GM23338 (cell line): Measurements from ENCODE around the gene STPG1. TPM values are rescaled to one million over a fixed set of nuclear protein-coding genes. Genes with fewer than 3 reads are reported as not detected.

Source experiments
- ATAC-seq: fragments of 200-7000 bp; cut with Tn5 transposase; 3 replicates; pipeline ENCODE4 v1.9.1; 2020
- DNase-seq: peaks from one replicate; pipeline ENCODE4 v3.0.0-alpha.2; 2015; ENCODE audit warnings: low spot score
- H2AFZ ChIP-seq: fragments of 200-600 bp; sonication (generic); 2 replicates; pipeline ENCODE4 v1.8.0; 2016; ENCODE audit warnings: antibody characterized with exemption, mild to moderate bottlenecking, moderate library complexity
- H3F3A ChIP-seq: fragments of 200-600 bp; sonication (generic); replicated peaks from 2 replicates; pipeline ENCODE4 v1.8.0; 2017; ENCODE audit warnings: antibody characterized with exemption, mixed run types, low read depth
- H3K27ac ChIP-seq: fragments of 200-600 bp; sonication (generic); 2 replicates; pipeline ENCODE4 v1.6.1; 2016; ENCODE audit warnings: low read depth
- H3K27me3 ChIP-seq: fragments of 200-600 bp; sonication (generic); 2 replicates; pipeline ENCODE4 v1.8.0; 2016; ENCODE audit warnings: mild to moderate bottlenecking, mixed run types, moderate library complexity; ENCODE audit not compliant: insufficient read depth
- H3K36me3 ChIP-seq: fragments of 200-600 bp; sonication (generic); 2 replicates; pipeline ENCODE4 v1.8.0; 2016; ENCODE audit warnings: mild to moderate bottlenecking; ENCODE audit not compliant: insufficient read depth
- H3K4me1 ChIP-seq: fragments of 200-600 bp; sonication (generic); 2 replicates; pipeline ENCODE4 v1.8.0; 2016; ENCODE audit warnings: mild to moderate bottlenecking, moderate library complexity; ENCODE audit not compliant: insufficient read depth
- H3K4me2 ChIP-seq: fragments of 200-600 bp; sonication (generic); 2 replicates; pipeline ENCODE4 v1.7.1; 2017; ENCODE audit warnings: mixed run types
- H3K4me3 ChIP-seq: fragments of 200-600 bp; sonication (generic); 2 replicates; pipeline ENCODE4 v1.6.1; 2016; ENCODE audit warnings: mixed run types
- H3K79me2 ChIP-seq: fragments of 200-600 bp; sonication (generic); replicated peaks from 2 replicates; pipeline ENCODE4 v1.8.0; 2017; ENCODE audit warnings: mild to moderate bottlenecking; ENCODE audit not compliant: insufficient read depth
- H3K9me2 ChIP-seq: fragments of 200-600 bp; sonication (generic); 2 replicates; pipeline ENCODE4 v1.8.0; 2017; ENCODE audit not compliant: insufficient read depth
- H4K20me1 ChIP-seq: fragments of 200-600 bp; sonication (generic); replicated peaks from 2 replicates; pipeline ENCODE4 v1.8.0; 2017; ENCODE audit warnings: mild to moderate bottlenecking; ENCODE audit not compliant: insufficient read depth
- H3K27ac Mint-ChIP-seq: 2 replicates; pipeline ENCODE4 v1.8.0; 2020; ENCODE audit warnings: inconsistent platforms, mild to moderate bottlenecking, moderate library complexity, mixed read lengths
- H3K27me3 Mint-ChIP-seq: 3 replicates; pipeline ENCODE4 v1.8.0; 2022; ENCODE audit warnings: low read depth, mild to moderate bottlenecking, moderate library complexity, mixed read lengths, inconsistent platforms; ENCODE audit not compliant: insufficient read depth, poor library complexity
- H3K36me3 Mint-ChIP-seq: 3 replicates; pipeline ENCODE4 v1.8.0; 2021; ENCODE audit warnings: low read depth, mild to moderate bottlenecking, inconsistent platforms, moderate library complexity, mixed read lengths
- H3K4me1 Mint-ChIP-seq: 3 replicates; pipeline ENCODE4 v1.8.0; 2020; ENCODE audit warnings: mild to moderate bottlenecking, inconsistent platforms, mixed read lengths
- H3K4me3 Mint-ChIP-seq: 3 replicates; pipeline ENCODE4 v1.8.0; 2021; ENCODE audit warnings: moderate library complexity, mild to moderate bottlenecking, inconsistent platforms, mixed read lengths
- H3K9me3 Mint-ChIP-seq: 3 replicates; pipeline ENCODE4 v1.8.0; 2020; ENCODE audit warnings: moderate library complexity, mild to moderate bottlenecking, inconsistent platforms, mixed read lengths
- CREB1 ChIP-seq: fragments of 250-450 bp; sonication (Bioruptor Pico); IDR thresholded peaks from 2 replicates; pipeline ENCODE4 v1.5.0; 2020; ENCODE audit warnings: low read depth, mild to moderate bottlenecking, moderate library complexity
- CTCF ChIP-seq, 2 experiments: fragments of 200-600 bp in 1 of 2; sonication (generic) in 1 of 2; conservative IDR thresholded peaks; 2 replicates each; pipeline versions ENCODE4 v1.5.1 to v1.6.1; 2016 to 2017; ENCODE audit warnings: antibody characterized with exemption in 2 of 2, low read depth in 2 of 2, mild to moderate bottlenecking in 2 of 2, moderate library complexity in 1 of 2
- ETS1 ChIP-seq: IDR thresholded peaks from 2 replicates; pipeline ENCODE4 v1.6.1; 2016; ENCODE audit warnings: antibody characterized with exemption
- EZH2 ChIP-seq: fragments of 200-600 bp; sonication (generic); IDR thresholded peaks from one replicate; pipeline ENCODE4 v1.8.0; 2017; ENCODE audit warnings: antibody characterized with exemption, mild to moderate bottlenecking, low read depth; ENCODE audit not compliant: unreplicated experiment
- EZH2phosphoT487 ChIP-seq: fragments of 200-600 bp; sonication (generic); IDR thresholded peaks from one replicate; pipeline ENCODE4 v1.8.1; 2018; ENCODE audit warnings: antibody characterized with exemption; ENCODE audit not compliant: unreplicated experiment
- JUNB ChIP-seq: IDR thresholded peaks from one replicate; pipeline ENCODE4 v1.6.1; 2016; ENCODE audit warnings: antibody characterized with exemption; ENCODE audit not compliant: unreplicated experiment
- NANOG ChIP-seq: IDR thresholded peaks from 2 replicates; pipeline ENCODE4 v1.6.1; 2016; ENCODE audit warnings: antibody characterized with exemption, borderline replicate concordance
- POLR2AphosphoS5 ChIP-seq: IDR thresholded peaks from 2 replicates; pipeline ENCODE4 v1.6.1; 2016; ENCODE audit warnings: antibody characterized with exemption, low read depth
- STAT1 ChIP-seq: IDR thresholded peaks from one replicate; pipeline ENCODE4 v1.6.1; 2016; ENCODE audit warnings: antibody characterized with exemption; ENCODE audit not compliant: unreplicated experiment
- ZNF114 ChIP-seq: fragments of 250-450 bp; sonication (Bioruptor Pico); IDR thresholded peaks from 2 replicates; pipeline ENCODE4 v1.5.0; 2020; ENCODE audit warnings: mild to moderate bottlenecking, moderate library complexity
- ZNF331 ChIP-seq: fragments of 250-450 bp; sonication (Bioruptor Pico); IDR thresholded peaks from 2 replicates; pipeline ENCODE4 v1.5.0; 2020; ENCODE audit warnings: low read depth, mild to moderate bottlenecking, moderate library complexity
- polyA plus RNA-seq: library from polyadenylated mRNA; unstranded; fragments of >200 nt; fragmentation: Nextera tagmentation; extraction: Ambion mirVana; gene quantifications from 2 replicates; pipeline ENCODE4 v1.2.1, GENCODE V29; 2016
- total RNA-seq: library from RNA; depleted of rRNA; stranded (reverse); fragments of >200 nt; shearing (Covaris generic); gene quantifications from 2 replicates; pipeline ENCODE4 v1.2.3, GENCODE V29; 2014
- TF ChIP-seq, protein P1 (sequence below): fragments of 250-450 bp; sonication (Bioruptor Pico); IDR thresholded peaks from 2 replicates; pipeline ENCODE4 v1.5.0; 2020; ENCODE audit warnings: mild to moderate bottlenecking, moderate library complexity
- TF ChIP-seq, protein P2 (sequence below): IDR thresholded peaks from one replicate; pipeline ENCODE4 v1.6.1; 2018; ENCODE audit warnings: antibody characterized with exemption; ENCODE audit not compliant: unreplicated experiment

Gene STPG1
- total and polyA plus RNA-seq, 2 experiments from 2014 or later = 8.2 to 11.4 TPM

DNA sequence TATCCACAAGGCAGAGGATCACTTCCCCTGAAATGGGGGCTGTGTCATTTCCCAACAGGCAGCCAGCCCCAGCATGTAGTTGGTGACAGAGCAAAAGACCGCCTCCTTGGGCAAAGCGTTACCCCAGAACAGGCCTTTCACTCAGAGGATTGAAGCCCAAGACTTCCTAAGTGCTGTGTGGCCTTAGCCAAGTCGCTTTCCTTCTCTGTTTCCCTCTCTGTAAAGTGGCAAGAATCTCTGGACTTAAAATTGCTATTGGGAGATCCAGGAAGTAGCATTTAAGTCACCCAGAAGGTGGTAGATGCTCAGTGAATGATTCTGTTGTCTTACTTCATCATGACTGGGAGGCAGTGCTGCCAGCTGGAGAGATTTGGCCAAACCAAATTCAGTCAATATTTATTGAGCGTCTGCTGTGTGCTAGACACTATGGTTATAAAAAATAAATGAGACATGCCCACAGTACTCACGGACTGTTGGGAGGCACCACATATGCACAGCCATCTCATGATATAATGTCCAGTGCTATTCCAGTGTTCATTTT is 37.3 kb upstream of the STPG1 start:
- H3K4me3 ChIP-seq = no peak overlapping the region
- H4K20me1 ChIP-seq = no peaks in the 10 kb centered on the region
- Mint-ChIP-seq H3K9me3 (no peaks in the 10 kb centered on the region), H3K4me1 (no peaks in the 10 kb centered on the region; the same call in 2 of the 3 replicates), H3K27ac (no peak overlapping the region), H3K4me3 (no peak overlapping the region), H3K36me3 (peaks cover 3% of the 10 kb centered on the region; the same call in 1 of the 3 replicates), H3K27me3 (peaks cover under 1% of the 10 kb centered on the region)
- no peaks in the 10 kb centered on the region for H3K79me2 ChIP-seq
- no peak overlapping the region for H2AFZ ChIP-seq
- H3K4me1 ChIP-seq = no peaks in the 10 kb centered on the region
- 0 out of 2 replicates have a peak, but pooled peaks cover 4% of the 10 kb centered on the region for H3K9me2 ChIP-seq
- no peak for ATAC-seq
- no peak overlapping the region for H3K27ac ChIP-seq
- TF ChIP-seq POLR2AphosphoS5 (no peak), ETS1 (no peak), ZNF331 (no peak), EZH2 (no peak), EZH2phosphoT487 (no peak), NANOG (no peak), JUNB (no peak), CTCF (conservative IDR thresholded peaks at IDR 0.05; ENCODE audit: low read depth in 2 of 2) (no peak), CREB1 (CRISPR knock-in tag) (no peak), STAT1 (no peak), ZNF114 (CRISPR knock-in tag) (no peak)
- TF ChIP-seq, protein P1, sequence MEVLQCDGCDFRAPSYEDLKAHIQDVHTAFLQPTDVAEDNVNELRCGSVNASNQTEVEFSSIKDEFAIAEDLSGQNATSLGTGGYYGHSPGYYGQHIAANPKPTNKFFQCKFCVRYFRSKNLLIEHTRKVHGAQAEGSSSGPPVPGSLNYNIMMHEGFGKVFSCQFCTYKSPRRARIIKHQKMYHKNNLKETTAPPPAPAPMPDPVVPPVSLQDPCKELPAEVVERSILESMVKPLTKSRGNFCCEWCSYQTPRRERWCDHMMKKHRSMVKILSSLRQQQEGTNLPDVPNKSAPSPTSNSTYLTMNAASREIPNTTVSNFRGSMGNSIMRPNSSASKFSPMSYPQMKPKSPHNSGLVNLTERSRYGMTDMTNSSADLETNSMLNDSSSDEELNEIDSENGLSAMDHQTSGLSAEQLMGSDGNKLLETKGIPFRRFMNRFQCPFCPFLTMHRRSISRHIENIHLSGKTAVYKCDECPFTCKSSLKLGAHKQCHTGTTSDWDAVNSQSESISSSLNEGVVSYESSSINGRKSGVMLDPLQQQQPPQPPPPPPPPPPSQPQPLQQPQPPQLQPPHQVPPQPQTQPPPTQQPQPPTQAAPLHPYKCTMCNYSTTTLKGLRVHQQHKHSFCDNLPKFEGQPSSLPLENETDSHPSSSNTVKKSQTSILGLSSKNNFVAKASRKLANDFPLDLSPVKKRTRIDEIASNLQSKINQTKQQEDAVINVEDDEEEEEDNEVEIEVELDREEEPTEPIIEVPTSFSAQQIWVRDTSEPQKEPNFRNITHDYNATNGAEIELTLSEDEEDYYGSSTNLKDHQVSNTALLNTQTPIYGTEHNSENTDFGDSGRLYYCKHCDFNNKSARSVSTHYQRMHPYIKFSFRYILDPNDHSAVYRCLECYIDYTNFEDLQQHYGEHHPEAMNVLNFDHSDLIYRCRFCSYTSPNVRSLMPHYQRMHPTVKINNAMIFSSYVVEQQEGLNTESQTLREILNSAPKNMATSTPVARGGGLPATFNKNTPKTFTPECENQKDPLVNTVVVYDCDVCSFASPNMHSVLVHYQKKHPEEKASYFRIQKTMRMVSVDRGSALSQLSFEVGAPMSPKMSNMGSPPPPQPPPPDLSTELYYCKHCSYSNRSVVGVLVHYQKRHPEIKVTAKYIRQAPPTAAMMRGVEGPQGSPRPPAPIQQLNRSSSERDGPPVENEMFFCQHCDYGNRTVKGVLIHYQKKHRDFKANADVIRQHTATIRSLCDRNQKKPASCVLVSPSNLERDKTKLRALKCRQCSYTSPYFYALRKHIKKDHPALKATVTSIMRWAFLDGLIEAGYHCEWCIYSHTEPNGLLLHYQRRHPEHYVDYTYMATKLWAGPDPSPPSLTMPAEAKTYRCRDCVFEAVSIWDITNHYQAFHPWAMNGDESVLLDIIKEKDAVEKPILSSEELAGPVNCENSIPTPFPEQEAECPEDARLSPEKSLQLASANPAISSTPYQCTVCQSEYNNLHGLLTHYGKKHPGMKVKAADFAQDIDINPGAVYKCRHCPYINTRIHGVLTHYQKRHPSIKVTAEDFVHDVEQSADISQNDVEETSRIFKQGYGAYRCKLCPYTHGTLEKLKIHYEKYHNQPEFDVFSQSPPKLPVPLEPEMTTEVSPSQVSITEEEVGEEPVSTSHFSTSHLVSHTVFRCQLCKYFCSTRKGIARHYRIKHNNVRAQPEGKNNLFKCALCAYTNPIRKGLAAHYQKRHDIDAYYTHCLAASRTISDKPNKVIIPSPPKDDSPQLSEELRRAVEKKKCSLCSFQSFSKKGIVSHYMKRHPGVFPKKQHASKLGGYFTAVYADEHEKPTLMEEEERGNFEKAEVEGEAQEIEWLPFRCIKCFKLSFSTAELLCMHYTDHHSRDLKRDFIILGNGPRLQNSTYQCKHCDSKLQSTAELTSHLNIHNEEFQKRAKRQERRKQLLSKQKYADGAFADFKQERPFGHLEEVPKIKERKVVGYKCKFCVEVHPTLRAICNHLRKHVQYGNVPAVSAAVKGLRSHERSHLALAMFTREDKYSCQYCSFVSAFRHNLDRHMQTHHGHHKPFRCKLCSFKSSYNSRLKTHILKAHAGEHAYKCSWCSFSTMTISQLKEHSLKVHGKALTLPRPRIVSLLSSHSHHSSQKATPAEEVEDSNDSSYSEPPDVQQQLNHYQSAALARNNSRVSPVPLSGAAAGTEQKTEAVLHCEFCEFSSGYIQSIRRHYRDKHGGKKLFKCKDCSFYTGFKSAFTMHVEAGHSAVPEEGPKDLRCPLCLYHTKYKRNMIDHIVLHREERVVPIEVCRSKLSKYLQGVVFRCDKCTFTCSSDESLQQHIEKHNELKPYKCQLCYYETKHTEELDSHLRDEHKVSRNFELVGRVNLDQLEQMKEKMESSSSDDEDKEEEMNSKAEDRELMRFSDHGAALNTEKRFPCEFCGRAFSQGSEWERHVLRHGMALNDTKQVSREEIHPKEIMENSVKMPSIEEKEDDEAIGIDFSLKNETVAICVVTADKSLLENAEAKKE (CRISPR knock-in tag) = no peak
- TF ChIP-seq, protein P2, sequence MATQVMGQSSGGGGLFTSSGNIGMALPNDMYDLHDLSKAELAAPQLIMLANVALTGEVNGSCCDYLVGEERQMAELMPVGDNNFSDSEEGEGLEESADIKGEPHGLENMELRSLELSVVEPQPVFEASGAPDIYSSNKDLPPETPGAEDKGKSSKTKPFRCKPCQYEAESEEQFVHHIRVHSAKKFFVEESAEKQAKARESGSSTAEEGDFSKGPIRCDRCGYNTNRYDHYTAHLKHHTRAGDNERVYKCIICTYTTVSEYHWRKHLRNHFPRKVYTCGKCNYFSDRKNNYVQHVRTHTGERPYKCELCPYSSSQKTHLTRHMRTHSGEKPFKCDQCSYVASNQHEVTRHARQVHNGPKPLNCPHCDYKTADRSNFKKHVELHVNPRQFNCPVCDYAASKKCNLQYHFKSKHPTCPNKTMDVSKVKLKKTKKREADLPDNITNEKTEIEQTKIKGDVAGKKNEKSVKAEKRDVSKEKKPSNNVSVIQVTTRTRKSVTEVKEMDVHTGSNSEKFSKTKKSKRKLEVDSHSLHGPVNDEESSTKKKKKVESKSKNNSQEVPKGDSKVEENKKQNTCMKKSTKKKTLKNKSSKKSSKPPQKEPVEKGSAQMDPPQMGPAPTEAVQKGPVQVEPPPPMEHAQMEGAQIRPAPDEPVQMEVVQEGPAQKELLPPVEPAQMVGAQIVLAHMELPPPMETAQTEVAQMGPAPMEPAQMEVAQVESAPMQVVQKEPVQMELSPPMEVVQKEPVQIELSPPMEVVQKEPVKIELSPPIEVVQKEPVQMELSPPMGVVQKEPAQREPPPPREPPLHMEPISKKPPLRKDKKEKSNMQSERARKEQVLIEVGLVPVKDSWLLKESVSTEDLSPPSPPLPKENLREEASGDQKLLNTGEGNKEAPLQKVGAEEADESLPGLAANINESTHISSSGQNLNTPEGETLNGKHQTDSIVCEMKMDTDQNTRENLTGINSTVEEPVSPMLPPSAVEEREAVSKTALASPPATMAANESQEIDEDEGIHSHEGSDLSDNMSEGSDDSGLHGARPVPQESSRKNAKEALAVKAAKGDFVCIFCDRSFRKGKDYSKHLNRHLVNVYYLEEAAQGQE = no peak
- H3K36me3 ChIP-seq = peaks cover 5% of the 10 kb centered on the region; the same call in 1 of the 2 replicates
- H3F3A ChIP-seq = no peaks in the 10 kb centered on the region
- no peak overlapping the region for H3K4me2 ChIP-seq
- DNase-seq = no peak
- H3K27me3 ChIP-seq = no peaks in the 10 kb centered on the region
